Ramos (cell line): ENCODE measurements around the gene MRFAP1.
"Not testable (repeated sequence)": the region's sequence is repeated elsewhere in the genome, so short reads cannot be mapped to it uniquely, and the experiment has no call there.

Source experiments
- in situ Hi-C: fragments of 300-500 bp; cut with MboI; formaldehyde crosslinking; loops from one replicate; pipeline ENCODE4 v1.14.3; 2022; ENCODE audit warnings: low sequenced_read_pairs; ENCODE audit not compliant: unreplicated experiment

The MRFAP1 gene

DNA sequence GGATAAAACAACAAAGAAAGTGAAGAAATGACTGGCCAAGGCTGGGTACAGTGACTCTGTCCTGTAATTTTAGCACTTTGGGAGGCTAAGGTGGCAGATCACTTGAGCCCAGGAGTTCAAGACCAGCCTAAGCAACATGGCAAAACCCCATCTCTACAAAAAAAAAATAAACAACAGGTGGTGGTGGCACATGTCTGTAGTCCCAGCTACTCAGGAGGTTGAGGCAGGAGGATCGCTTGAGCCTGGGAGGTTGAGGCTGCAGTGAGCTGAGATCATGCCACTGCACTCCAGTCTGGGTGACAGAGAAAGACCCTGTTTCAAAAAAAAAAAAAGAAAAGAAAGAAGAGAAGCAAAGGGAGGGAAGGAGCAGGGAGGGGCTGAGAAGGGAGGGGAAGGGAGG lies 12.0 kb upstream of the MRFAP1 start:
- in situ Hi-C loops: not testable (repeated sequence)

GRCh38 chr4:6632125-6632524 lies 8.4 kb upstream of the MRFAP1 start:
- in situ Hi-C loops: no loop called here

GRCh38 chr4:6633091-6633906 lies 7.2 kb upstream of the MRFAP1 start:
- in situ Hi-C loops: no loop called here

DNA sequence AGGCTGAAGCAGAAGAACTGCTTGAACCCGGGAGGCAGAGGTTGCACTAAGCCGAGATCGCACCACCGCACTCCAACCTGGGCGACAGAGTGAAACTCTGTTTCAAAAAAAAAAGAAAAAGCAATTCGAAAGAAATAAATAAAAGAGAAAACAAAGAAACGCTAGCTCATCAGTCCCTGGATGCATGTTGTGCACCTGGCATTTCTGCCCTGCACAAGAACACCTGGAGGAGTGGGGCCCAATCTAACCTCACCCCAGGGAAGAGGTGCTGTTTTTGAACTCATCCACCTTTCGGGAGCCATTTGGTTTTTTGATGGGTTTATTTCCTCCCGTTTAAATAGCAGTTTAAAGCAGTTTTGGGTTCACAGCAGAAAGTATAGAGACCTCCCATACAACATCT lies 5.7 kb upstream of the MRFAP1 start:
- in situ Hi-C loops: no loop called here

- in situ Hi-C loops: no loop called here
Measured at GRCh38 chr4:6639137-6639680, 1.3 kb upstream of the MRFAP1 start.

DNA sequence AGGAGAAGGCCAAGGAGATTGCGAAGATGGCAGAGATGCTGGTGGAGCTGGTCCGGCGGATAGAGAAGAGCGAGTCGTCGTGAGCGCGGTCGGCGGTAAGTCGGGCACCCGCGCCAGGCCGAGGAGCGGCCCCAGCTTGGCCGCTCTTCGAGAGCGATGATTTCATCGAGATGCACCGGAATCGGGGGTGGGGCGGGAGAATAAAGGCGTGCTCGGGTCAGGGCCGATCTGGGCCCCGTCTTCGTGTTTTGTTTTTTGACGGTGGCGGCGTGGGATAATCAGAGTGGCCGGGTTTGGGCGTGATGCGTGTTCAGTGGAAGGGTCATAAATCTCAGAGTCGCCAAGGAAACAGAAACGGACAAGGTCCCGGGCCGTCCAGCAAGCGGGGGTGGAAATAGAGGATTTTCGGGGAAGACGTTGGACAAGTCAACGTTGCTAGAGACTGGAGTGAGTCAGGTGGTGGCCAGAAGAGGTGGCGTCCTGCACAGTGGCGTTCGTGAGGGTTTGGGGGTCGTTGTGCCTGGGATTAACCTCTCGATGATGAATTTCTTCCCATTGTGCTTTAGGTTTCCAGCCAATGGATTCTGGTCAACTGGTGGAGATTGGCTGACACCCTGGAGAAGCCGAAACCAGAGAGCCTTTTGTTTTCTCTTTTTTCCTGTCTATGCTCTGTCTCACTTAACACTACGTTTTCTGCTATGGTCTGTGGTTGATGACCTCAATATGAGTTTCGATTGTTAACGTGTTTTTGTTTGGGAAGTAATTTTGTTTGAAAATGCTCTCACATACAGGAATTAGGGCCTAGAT lies 882 bp downstream of the MRFAP1 start:
- in situ Hi-C loops: no loop called here

- in situ Hi-C loops: no loop called here
Measured at GRCh38 chr4:6641971-6642320, 1.5 kb downstream of the MRFAP1 start.

DNA sequence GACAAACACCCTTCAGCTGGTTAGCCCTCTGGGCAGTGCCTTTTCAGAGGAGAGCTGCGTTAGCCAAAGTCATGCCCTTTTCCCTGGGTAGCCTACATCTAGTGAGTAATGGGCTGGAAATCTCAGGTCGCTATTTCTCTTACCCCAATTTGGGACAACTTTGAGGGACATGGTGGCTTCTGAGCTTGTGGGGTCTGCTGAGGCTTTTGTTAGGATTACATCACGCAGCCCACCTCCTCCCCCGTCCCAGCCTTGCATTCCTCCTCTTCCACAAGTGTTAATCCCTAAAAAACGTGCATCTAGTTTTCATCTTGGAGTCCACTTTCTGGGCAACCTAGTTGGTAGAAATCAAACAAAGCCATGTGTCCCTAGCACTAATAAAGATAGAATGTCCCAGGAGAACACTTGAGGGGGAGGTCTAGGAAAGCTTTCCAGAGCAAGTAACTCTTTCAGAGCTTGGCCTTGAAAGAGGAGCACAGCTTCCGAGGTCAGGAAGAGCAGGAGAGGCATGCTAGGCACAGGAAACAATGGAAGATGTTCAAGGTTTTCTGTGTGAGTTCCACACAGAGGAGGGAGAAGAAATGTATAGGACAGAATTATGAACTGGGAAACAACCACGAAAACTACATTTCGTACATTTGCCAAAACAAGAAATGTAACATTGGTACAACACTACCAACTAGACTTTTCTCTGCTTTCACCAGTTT lies 2.8 kb downstream of the MRFAP1 start:
- in situ Hi-C loops: no loop called here

GRCh38 chr4:6644792-6645530 lies 4.5 kb downstream of the MRFAP1 start:
- in situ Hi-C loops: no loop called here

GRCh38 chr4:6647169-6647568 lies 6.7 kb downstream of the MRFAP1 start:
- in situ Hi-C loops: no loop called here

GRCh38 chr4:6647582-6648230 lies 7.2 kb downstream of the MRFAP1 start:
- in situ Hi-C loops: no loop called here

DNA sequence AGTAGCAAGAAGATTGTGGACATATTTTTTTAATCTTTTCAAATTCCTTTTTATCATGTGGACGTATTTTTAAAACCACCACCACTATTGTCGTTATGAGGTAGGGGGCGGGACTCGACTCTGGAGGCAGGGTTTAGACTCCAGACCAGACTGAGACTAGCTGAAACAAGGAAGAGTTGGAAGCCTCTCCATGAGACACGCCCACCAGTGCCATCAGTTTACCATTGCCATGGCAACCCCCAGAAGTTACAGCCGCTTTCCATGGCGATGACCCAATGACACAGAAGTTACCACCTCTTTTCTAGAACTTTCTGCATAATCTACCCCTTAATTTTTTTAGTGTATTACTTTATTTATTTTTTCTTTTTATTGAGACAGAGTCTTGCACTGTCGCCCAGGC lies 8.7 kb downstream of the MRFAP1 start:
- in situ Hi-C loops: no loop called here

DNA sequence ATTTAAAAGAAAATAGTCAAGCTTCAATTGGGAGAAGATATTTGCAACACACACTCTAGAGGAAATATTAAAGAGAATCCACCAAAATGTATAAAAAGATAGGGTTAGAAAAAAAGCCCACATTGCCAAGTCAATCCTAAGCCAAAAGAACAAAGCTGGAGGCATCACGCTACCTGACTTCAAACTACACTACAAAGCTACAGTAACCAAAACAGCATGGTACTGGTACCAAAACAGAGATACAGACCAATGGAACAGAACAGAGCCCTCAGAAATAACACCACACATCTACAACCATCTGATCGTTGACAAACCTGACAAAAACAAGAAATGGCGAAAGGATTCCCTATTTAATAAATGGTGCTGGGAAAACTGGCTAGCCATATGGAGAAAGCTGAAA lies 13.7 kb downstream of the MRFAP1 start:
- in situ Hi-C loops: not testable (repeated sequence)

DNA sequence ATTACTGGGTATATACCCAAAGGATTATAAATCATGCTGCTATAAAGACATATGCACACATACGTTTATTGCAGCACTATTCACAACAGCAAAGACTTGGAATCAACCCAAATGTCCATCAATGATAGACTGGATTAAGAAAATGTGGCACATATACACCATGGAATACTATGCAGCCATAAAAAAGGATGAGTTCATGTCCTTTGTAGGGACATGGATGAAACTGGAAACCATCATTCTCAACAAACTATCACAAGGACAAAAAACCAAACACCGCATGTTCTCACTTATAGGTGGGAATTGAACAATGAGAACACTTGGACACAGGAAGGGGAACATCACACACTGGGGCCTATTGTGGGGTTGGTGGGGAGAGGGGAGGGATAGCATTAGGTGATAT lies 14.8 kb downstream of the MRFAP1 start:
- in situ Hi-C loops: not testable (repeated sequence)

DNA sequence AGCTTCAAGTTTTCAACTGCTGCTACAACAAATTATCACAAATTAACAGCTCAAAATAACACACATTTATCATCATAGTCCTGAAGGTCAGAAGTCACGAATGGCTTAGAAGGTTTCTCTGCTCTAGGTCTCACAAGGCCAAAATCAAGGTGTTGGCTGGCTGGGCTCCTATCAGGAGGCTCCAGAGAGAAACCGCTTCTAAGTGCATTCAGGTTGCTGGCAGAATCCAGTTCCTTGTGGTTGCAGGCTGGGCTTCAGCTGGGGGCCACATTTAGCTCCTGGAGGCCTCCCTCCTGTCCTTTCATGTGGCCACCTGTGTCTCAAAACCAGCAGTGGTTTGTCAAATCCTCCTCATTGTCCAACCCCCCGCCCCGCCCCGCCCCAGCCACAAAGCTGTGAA lies 15.4 kb downstream of the MRFAP1 start:
- in situ Hi-C loops: no loop called here

GRCh38 chr4:6657242-6658208 lies 17.0 kb downstream of the MRFAP1 start:
- in situ Hi-C loops: no loop called here

DNA sequence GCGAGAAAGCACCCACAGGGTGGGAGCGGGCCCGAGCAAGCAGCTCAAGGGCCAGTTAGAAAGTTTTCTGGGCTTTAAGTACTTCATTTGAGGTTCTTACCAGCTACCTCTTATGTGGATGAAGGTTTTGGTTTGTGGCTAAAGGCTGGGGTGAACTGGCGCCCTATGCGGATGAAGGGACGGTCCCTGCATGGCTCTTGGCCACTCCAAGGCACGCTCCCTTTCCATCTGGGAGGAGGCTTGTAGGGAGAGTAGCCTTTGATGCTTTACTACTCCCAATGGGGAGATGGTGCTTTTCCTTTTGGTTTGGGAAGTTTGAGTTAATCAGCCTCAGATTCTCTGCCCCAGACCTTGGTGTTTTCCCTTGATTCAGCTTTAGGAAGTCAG lies 17.7 kb downstream of the MRFAP1 start:
- in situ Hi-C loops: no loop called here

- in situ Hi-C loops: no loop called here
Measured at GRCh38 chr4:6658597-6659075, 18.2 kb downstream of the MRFAP1 start.
